MM.1S (cell line): ENCODE results near the gene IFNE.

Experiments used
- DNase-seq: peaks from one replicate; pipeline ENCODE4 v3.0.0-alpha.2; 2015
- H2AFZ ChIP-seq: fragments of 300-600 bp; sonication (generic); 2 replicates; pipeline ENCODE4 v1.6.0; 2016; ENCODE audit warnings: antibody characterized with exemption, low read length
- H3F3A ChIP-seq: fragments of 300-600 bp; sonication (generic); 2 replicates; pipeline ENCODE4 v1.6.1; 2016; ENCODE audit warnings: mild to moderate bottlenecking, antibody characterized with exemption, low read length, moderate library complexity, mixed read lengths; ENCODE audit not compliant: insufficient read depth
- H3K27ac ChIP-seq: fragments of 300-600 bp; sonication (generic); 2 replicates; pipeline ENCODE4 v1.5.1; 2016; ENCODE audit warnings: mild to moderate bottlenecking, low read length
- H3K27me3 ChIP-seq: fragments of 300-600 bp; sonication (generic); replicated peaks from 2 replicates; pipeline ENCODE4 v1.6.0; 2016; ENCODE audit warnings: low read length; ENCODE audit not compliant: insufficient read depth
- H3K36me3 ChIP-seq: fragments of 300-600 bp; sonication (generic); replicated peaks from 2 replicates; pipeline ENCODE4 v1.6.1; 2016; ENCODE audit warnings: mild to moderate bottlenecking, low read length, mixed read lengths; ENCODE audit not compliant: insufficient read depth
- H3K4me1 ChIP-seq: fragments of 300-600 bp; sonication (generic); 2 replicates; pipeline ENCODE4 v1.6.1; 2016; ENCODE audit warnings: low read length, mixed read lengths
- H3K4me2 ChIP-seq: fragments of 300-600 bp; sonication (generic); 2 replicates; pipeline ENCODE4 v1.6.0; 2016; ENCODE audit warnings: low read depth, low read length
- H3K4me3 ChIP-seq: fragments of 300-600 bp; sonication (generic); 2 replicates; pipeline ENCODE4 v1.5.1; 2016; ENCODE audit warnings: low read length, mixed read lengths
- H3K79me2 ChIP-seq: fragments of 300-600 bp; sonication (generic); 2 replicates; pipeline ENCODE4 v1.6.1; 2016; ENCODE audit warnings: mixed run types, low read length, mixed read lengths
- H3K9ac ChIP-seq: fragments of 300-600 bp; sonication (generic); 2 replicates; pipeline ENCODE4 v1.6.1; 2016; ENCODE audit warnings: low read length, mixed read lengths
- H3K9me2 ChIP-seq: fragments of 300-600 bp; sonication (generic); replicated peaks from 2 replicates; pipeline ENCODE4 v1.6.1; 2016; ENCODE audit warnings: mild to moderate bottlenecking, low read length, mixed read lengths; ENCODE audit not compliant: insufficient read depth
- H3K9me3 ChIP-seq: fragments of 300-600 bp; sonication (generic); replicated peaks from 2 replicates; pipeline ENCODE4 v1.6.1; 2016; ENCODE audit warnings: mild to moderate bottlenecking, low read length, mixed read lengths; ENCODE audit not compliant: insufficient read depth
- H4K20me1 ChIP-seq: fragments of 300-600 bp; sonication (generic); 2 replicates; pipeline ENCODE4 v1.6.1; 2016; ENCODE audit warnings: mild to moderate bottlenecking, low read length, moderate library complexity, mixed read lengths; ENCODE audit not compliant: insufficient read depth
- EZH2 ChIP-seq: fragments of 300-600 bp; sonication (generic); optimal IDR thresholded peaks from 2 replicates; pipeline ENCODE3; 2017; ENCODE audit warnings: low read depth, mild to moderate bottlenecking, antibody characterized with exemption, low read length, mixed read lengths
- EZH2phosphoT487 ChIP-seq: fragments of 300-600 bp; sonication (generic); IDR thresholded peaks from 2 replicates; pipeline ENCODE4 v1.6.1; 2018; ENCODE audit warnings: antibody characterized with exemption, low read length
- TF ChIP-seq, protein P1 (sequence below): fragments of 300-600 bp; sonication (generic); IDR thresholded peaks from 2 replicates; pipeline ENCODE4 v1.5.1; 2016; ENCODE audit warnings: antibody characterized with exemption, low read length, mixed read lengths

Gene IFNE

DNA sequence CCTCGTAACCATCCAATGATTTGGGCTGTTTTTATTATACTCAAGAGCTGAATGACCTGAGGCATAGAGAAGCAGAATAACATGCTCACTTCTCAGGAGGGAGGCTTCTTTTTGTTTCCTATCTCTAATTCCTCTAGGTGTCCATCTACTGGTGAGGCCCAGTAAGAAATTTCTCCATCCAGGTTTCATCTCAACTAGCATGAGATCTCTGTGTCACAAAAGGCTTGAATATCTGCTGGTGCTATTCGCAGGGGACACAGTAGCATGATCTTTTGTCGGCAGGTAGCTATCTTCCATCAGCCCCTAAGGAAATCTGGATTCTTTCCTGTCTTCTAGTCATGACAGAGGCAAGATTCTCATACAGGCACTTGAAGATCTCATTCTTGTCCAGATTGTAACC lies 8.9 kb downstream of the IFNE start:
- no peaks in the 10 kb centered on the region for H3K27me3 ChIP-seq
- no peaks in the 10 kb centered on the region for H4K20me1 ChIP-seq
- no peak overlapping the region for H3K27ac ChIP-seq
- H3K4me1 ChIP-seq: no peaks in the 10 kb centered on the region
- no peak for DNase-seq
- H3K9me2 ChIP-seq: no peaks in the 10 kb centered on the region
- no peak overlapping the region for H2AFZ ChIP-seq
- H3K9me3 ChIP-seq: no peaks in the 10 kb centered on the region
- H3K4me2 ChIP-seq: no peak overlapping the region
- no peak overlapping the region for H3K9ac ChIP-seq
- no peaks in the 10 kb centered on the region for H3F3A ChIP-seq
- no peaks in the 10 kb centered on the region for H3K36me3 ChIP-seq
- no peaks in the 10 kb centered on the region for H3K79me2 ChIP-seq
- TF ChIP-seq, protein P1, sequence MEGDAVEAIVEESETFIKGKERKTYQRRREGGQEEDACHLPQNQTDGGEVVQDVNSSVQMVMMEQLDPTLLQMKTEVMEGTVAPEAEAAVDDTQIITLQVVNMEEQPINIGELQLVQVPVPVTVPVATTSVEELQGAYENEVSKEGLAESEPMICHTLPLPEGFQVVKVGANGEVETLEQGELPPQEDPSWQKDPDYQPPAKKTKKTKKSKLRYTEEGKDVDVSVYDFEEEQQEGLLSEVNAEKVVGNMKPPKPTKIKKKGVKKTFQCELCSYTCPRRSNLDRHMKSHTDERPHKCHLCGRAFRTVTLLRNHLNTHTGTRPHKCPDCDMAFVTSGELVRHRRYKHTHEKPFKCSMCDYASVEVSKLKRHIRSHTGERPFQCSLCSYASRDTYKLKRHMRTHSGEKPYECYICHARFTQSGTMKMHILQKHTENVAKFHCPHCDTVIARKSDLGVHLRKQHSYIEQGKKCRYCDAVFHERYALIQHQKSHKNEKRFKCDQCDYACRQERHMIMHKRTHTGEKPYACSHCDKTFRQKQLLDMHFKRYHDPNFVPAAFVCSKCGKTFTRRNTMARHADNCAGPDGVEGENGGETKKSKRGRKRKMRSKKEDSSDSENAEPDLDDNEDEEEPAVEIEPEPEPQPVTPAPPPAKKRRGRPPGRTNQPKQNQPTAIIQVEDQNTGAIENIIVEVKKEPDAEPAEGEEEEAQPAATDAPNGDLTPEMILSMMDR: peak; percentile 12; the same call in 1 of the 2 replicates
- no peak for TF ChIP-seq EZH2phosphoT487
- H3K4me3 ChIP-seq: no peak overlapping the region

DNA sequence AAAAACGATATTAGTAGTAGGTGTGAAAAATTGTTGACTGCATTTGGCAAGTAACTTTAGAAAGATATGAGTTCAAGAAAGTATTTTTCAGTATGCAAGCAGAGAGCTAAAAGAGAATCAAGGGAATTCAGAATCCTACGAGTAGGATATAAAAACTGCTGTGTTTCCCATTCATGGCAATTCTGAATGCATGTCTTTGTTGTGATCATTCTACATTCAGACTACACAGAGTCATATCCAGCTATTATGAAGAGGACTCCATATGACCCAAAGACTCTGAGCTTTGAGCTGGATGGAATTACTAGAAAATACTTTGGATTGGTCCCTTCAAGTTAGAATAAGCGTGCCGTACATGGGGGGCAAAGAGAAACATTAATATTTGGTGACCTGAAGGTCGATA lies 12.0 kb downstream of the IFNE start:
- no peak overlapping the region for H3K9ac ChIP-seq
- H3K4me2 ChIP-seq: no peak overlapping the region
- H2AFZ ChIP-seq: no peak overlapping the region
- no peaks in the 10 kb centered on the region for H3K9me2 ChIP-seq
- no peak overlapping the region for H3K27ac ChIP-seq
- TF ChIP-seq, protein P1: no peak
- TF ChIP-seq EZH2 (no peak), EZH2phosphoT487 (no peak)
- H3K27me3 ChIP-seq: no peaks in the 10 kb centered on the region
- no peaks in the 10 kb centered on the region for H3F3A ChIP-seq
- H3K79me2 ChIP-seq: no peaks in the 10 kb centered on the region
- H3K4me1 ChIP-seq: no peaks in the 10 kb centered on the region
- H4K20me1 ChIP-seq: no peaks in the 10 kb centered on the region
- H3K4me3 ChIP-seq: no peak overlapping the region
- H3K9me3 ChIP-seq: no peaks in the 10 kb centered on the region
- H3K36me3 ChIP-seq: no peaks in the 10 kb centered on the region
- no peak for DNase-seq

DNA sequence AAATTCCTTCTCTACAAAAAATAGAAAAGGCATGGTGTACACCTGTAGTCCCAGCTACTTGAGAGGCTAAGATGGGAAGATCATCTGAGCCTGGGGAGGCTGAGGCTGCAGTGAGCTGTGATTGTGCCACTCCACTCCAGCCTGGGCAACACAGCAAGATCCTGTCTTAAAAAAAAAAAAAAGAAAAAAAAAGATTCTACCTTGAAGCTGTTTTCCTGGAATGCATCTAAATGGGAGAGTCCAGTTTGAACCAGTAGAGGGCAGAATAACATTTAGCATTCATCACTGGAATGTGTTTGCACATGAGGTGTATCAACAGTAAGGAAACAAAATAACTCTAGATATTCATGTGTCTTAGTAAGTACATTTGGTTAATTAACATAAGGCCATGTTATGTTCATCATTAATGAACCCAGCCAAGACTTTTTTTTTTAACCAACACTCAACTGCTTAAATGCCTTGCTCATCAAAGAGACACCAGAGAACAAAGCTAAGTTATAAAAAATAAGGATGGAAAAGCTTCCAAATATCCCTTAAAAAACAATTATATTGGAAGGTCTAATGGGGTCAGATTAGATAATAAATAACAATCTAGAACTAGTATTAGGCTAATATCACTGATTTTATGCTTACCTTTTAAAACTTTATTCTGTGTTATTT lies 16.1 kb downstream of the IFNE start:
- no peak overlapping the region; the same call in 1 of the 2 replicates for H3K4me2 ChIP-seq
- H3K9ac ChIP-seq: no peak overlapping the region
- H3K27ac ChIP-seq: no peak overlapping the region; the same call in 1 of the 2 replicates
- TF ChIP-seq, protein P1: peak; percentile 51
- TF ChIP-seq EZH2 (no peak), EZH2phosphoT487 (no peak)
- H3K27me3 ChIP-seq: no peaks in the 10 kb centered on the region
- H3K79me2 ChIP-seq: no peaks in the 10 kb centered on the region
- H3F3A ChIP-seq: no peaks in the 10 kb centered on the region
- no peak overlapping the region for H3K4me3 ChIP-seq
- no peaks in the 10 kb centered on the region for H3K9me3 ChIP-seq
- H3K9me2 ChIP-seq: no peaks in the 10 kb centered on the region
- no peaks in the 10 kb centered on the region for H3K36me3 ChIP-seq
- no peaks in the 10 kb centered on the region for H4K20me1 ChIP-seq
- no peak overlapping the region for H2AFZ ChIP-seq
- no peaks in the 10 kb centered on the region for H3K4me1 ChIP-seq
- DNase-seq: peak; percentile 50
